HepG2 (cell line): ENCODE data around the gene ASTN2. TPM values are rescaled to one million over a fixed set of nuclear protein-coding genes. Genes with fewer than 3 reads are reported as not detected.

Experiments used
- ASH2L ChIP-seq: fragments of 300-600, 200-600 bp; sonication (generic); IDR thresholded peaks from 2 replicates; pipeline ENCODE4 v1.7.0; 2017; ENCODE audit warnings: low read depth, mild to moderate bottlenecking, moderate library complexity, mixed read lengths, low read length; ENCODE audit not compliant: insufficient read length
- ERF ChIP-seq: IDR thresholded peaks from 2 replicates; pipeline ENCODE4 v1.6.1; 2018; ENCODE audit warnings: missing biosample characterization, missing genetic modification reagents
- MAFF ChIP-seq: IDR thresholded peaks from 2 replicates; pipeline ENCODE4 v1.6.1; 2011; ENCODE audit warnings: low read depth, low read length, improper control_type of control experiment
- RARA ChIP-seq: IDR thresholded peaks from 2 replicates; pipeline ENCODE4 v1.6.1; 2016; ENCODE audit warnings: missing genetic modification reagents, missing compliant biosample characterization
- WIZ ChIP-seq: sonication (generic); formaldehyde crosslinking; IDR thresholded peaks from 2 replicates; pipeline ENCODE4 v1.5.1; 2020; ENCODE audit warnings: mild to moderate bottlenecking, missing genetic modification reagents
- YEATS2 ChIP-seq: sonication (generic); formaldehyde crosslinking; IDR thresholded peaks from 2 replicates; pipeline ENCODE4 v1.4.0; 2020; ENCODE audit warnings: missing genetic modification reagents, borderline replicate concordance
- ZBTB25 ChIP-seq: IDR thresholded peaks from 2 replicates; pipeline ENCODE4 v1.6.1; 2018; ENCODE audit warnings: missing genetic modification reagents
- ZNF205 ChIP-seq: IDR thresholded peaks from 2 replicates; pipeline ENCODE4 v1.6.1; 2018; ENCODE audit warnings: missing biosample characterization, missing genetic modification reagents
- ZNF318 ChIP-seq: sonication (generic); formaldehyde crosslinking; IDR thresholded peaks from 2 replicates; pipeline ENCODE4 v1.4.0; 2020; ENCODE audit warnings: mild to moderate bottlenecking, missing genetic modification reagents
- ZNF839 ChIP-seq: sonication (generic); formaldehyde crosslinking; IDR thresholded peaks from 2 replicates; pipeline ENCODE4 v1.4.0; 2020; ENCODE audit warnings: missing genetic modification reagents, mild to moderate bottlenecking, borderline replicate concordance
- polyA plus RNA-seq, 8 experiments: library from polyadenylated mRNA; depleted of rRNA in 3 of 8; stranded (reverse) in 7 of 8; unstranded in 1 of 8; fragments of >200 nt; fragmentation: Illumina TruSeq in 4 of 8; extraction: Trizol in 4 of 8; gene quantifications; 2 replicates each; pipeline versions ENCODE4 v1.2.1 to v1.2.3, GENCODE V29; 2011 to 2016; ENCODE audit warnings: low read depth in 4 of 8, missing spikeins in 1 of 8, mixed read lengths in 1 of 8; ENCODE audit not compliant: insufficient read depth in 1 of 8
- total RNA-seq, 5 experiments: library from RNA; depleted of rRNA; stranded (reverse); fragments of >200 nt; fragmentation: Illumina TruSeq; extraction: Trizol; gene quantifications; 2 replicates each; pipeline ENCODE4 v1.2.3, GENCODE V29; 2016; ENCODE audit warnings: low read depth in 1 of 5
- TF ChIP-seq, protein P1 (sequence below): sonication (generic); formaldehyde crosslinking; IDR thresholded peaks from 2 replicates; pipeline ENCODE4 v1.5.0; 2020; ENCODE audit warnings: mild to moderate bottlenecking, missing genetic modification reagents, borderline replicate concordance

The ASTN2 gene
- total and polyA plus RNA-seq, 2 of the 13 experiments (the other 11 are each of a cell fraction or from before 2014, with no cell fraction given) = 5.2 to 13.5 TPM

GRCh38 chr9:116566677-116567488 lies 848.0 kb downstream of the ASTN2 start (continued):
- TF ChIP-seq, protein P1, sequence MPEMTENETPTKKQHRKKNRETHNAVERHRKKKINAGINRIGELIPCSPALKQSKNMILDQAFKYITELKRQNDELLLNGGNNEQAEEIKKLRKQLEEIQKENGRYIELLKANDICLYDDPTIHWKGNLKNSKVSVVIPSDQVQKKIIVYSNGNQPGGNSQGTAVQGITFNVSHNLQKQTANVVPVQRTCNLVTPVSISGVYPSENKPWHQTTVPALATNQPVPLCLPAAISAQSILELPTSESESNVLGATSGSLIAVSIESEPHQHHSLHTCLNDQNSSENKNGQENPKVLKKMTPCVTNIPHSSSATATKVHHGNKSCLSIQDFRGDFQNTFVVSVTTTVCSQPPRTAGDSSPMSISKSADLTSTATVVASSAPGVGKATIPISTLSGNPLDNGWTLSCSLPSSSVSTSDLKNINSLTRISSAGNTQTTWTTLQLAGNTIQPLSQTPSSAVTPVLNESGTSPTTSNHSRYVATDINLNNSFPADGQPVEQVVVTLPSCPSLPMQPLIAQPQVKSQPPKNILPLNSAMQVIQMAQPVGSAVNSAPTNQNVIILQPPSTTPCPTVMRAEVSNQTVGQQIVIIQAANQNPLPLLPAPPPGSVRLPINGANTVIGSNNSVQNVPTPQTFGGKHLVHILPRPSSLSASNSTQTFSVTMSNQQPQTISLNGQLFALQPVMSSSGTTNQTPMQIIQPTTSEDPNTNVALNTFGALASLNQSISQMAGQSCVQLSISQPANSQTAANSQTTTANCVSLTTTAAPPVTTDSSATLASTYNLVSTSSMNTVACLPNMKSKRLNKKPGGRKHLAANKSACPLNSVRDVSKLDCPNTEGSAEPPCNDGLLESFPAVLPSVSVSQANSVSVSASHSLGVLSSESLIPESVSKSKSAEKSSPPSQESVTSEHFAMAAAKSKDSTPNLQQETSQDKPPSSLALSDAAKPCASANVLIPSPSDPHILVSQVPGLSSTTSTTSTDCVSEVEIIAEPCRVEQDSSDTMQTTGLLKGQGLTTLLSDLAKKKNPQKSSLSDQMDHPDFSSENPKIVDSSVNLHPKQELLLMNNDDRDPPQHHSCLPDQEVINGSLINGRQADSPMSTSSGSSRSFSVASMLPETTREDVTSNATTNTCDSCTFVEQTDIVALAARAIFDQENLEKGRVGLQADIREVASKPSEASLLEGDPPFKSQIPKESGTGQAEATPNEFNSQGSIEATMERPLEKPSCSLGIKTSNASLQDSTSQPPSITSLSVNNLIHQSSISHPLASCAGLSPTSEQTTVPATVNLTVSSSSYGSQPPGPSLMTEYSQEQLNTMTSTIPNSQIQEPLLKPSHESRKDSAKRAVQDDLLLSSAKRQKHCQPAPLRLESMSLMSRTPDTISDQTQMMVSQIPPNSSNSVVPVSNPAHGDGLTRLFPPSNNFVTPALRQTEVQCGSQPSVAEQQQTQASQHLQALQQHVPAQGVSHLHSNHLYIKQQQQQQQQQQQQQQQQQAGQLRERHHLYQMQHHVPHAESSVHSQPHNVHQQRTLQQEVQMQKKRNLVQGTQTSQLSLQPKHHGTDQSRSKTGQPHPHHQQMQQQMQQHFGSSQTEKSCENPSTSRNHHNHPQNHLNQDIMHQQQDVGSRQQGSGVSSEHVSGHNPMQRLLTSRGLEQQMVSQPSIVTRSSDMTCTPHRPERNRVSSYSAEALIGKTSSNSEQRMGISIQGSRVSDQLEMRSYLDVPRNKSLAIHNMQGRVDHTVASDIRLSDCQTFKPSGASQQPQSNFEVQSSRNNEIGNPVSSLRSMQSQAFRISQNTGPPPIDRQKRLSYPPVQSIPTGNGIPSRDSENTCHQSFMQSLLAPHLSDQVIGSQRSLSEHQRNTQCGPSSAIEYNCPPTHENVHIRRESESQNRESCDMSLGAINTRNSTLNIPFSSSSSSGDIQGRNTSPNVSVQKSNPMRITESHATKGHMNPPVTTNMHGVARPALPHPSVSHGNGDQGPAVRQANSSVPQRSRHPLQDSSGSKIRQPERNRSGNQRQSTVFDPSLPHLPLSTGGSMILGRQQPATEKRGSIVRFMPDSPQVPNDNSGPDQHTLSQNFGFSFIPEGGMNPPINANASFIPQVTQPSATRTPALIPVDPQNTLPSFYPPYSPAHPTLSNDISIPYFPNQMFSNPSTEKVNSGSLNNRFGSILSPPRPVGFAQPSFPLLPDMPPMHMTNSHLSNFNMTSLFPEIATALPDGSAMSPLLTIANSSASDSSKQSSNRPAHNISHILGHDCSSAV = no peak
- no peak for TF ChIP-seq WIZ
- TF ChIP-seq MAFF = peak; percentile 69
- no peak for TF ChIP-seq ZNF839 (CRISPR knock-in tag)
- peak; percentile 82 for TF ChIP-seq ASH2L
- TF ChIP-seq YEATS2 (CRISPR knock-in tag) = no peak
- TF ChIP-seq ERF = peak; percentile 48; the same call in 1 of the 2 replicates
- no peak for TF ChIP-seq ZNF318 (CRISPR knock-in tag)
- TF ChIP-seq ZNF205 (CRISPR knock-in tag) = no peak
- no peak for TF ChIP-seq ZBTB25 (CRISPR knock-in tag)
- peak; percentile 50; the same call in 1 of the 2 replicates for TF ChIP-seq RARA (CRISPR knock-in tag)
